Stimulated activated CD8-positive, alpha-beta memory T cell treated with anti-CD3 and anti-CD28 coated beads, Interleukin-15, amount 100 ng/mL, for 48 hours (primary cell): ENCODE data around the gene USP19.
A peak's percentile ranks its signal among the peaks of the same experiment; 100 is the strongest.

Experiments used
- DNase-seq, 2 donors: peaks; one replicate each; pipeline ENCODE4 v3.0.0-alpha.2; 2020; ENCODE audit warnings: low read depth in 2 of 2

Gene USP19

DNA sequence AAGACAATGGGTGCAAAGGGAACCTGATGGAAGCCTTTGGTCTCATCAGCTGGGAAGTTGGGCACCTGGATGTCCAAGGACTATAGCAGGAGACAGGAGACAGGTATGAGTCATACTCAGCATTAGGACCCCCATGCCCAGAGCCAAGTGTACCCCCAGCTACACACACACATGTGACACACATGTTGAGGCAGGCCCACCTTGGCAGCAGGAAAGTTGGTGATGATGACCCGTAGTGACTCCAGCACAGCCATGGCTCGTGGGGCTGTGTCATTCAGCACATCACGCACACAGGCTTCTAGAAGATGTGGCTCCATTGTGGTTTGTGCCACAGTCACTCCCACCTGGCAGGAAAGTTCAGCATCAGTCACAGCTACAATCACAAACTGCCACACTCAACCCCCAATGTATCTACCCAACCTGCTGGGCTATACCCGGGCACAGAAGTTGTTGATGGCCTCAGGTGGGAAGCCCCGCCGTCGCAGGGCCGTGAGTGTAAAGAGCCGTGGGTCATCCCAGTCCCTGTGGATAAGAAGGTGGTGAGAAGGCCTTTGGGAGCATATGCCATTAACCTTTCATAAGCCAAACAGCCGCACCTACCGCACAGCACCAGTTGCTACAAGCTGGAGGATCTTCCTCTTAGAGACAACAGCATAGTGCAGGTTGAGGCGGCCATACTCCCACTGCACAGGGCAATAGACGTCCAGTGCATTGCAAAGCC, 21.6 kb downstream of the USP19 start:
- no peak for DNase-seq

GRCh38 chr3:49098429-49098828, 22.2 kb downstream of the USP19 start:
- DNase-seq, result no peak

DNA sequence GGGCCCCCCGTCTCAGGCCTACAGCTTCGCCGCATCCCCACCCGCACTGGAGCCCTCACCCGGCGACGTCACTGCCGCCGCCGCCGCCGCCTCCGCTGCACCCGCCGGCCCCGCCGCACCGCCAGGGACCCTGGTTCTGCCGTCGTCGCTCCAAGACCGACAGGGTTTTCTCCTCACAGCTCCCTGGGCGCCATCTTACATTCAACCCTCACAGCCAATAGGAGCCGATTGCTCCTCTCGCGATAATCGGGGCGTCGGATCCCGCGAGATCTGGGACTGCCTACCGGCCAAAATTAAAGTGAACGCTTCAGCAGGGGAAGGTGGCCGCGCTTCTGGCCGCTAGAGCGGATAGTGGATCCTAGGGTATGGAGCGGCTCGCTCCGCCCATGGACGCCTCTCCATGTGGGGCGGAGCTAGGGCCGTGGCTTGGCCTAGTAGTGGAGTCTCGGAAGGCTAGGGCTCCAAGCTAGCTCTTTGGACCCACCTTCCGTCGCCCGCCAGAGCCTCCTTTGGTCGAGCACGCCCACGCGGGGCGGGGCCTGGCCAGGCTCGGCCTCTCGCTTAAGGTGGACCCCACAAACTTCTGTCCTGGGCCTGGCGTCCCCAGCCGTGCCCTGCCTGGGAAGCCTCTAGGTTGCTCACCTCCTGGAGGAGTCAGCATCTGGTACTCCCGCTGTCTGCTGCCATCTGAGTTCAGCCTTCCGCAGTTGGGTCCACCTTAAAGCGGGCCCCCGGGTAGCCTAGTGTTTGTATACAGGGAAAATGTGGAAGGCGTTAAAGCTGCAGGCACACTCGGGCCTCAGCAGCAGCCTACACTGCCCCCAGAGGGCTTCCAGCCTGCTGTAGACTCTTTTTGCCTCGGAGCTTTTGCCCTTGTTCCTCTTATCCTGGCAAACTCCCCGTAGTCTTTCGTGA, 26.5 kb downstream of the USP19 start, which contains the start of gene QRICH1:
Gene QRICH1 (minus strand): TSS at position 219 of the 915 bp plus-strand sequence. CDS start 17,054 bp downstream, outside the sequence.
- peak; percentile 87 to 91 for DNase-seq

DNA sequence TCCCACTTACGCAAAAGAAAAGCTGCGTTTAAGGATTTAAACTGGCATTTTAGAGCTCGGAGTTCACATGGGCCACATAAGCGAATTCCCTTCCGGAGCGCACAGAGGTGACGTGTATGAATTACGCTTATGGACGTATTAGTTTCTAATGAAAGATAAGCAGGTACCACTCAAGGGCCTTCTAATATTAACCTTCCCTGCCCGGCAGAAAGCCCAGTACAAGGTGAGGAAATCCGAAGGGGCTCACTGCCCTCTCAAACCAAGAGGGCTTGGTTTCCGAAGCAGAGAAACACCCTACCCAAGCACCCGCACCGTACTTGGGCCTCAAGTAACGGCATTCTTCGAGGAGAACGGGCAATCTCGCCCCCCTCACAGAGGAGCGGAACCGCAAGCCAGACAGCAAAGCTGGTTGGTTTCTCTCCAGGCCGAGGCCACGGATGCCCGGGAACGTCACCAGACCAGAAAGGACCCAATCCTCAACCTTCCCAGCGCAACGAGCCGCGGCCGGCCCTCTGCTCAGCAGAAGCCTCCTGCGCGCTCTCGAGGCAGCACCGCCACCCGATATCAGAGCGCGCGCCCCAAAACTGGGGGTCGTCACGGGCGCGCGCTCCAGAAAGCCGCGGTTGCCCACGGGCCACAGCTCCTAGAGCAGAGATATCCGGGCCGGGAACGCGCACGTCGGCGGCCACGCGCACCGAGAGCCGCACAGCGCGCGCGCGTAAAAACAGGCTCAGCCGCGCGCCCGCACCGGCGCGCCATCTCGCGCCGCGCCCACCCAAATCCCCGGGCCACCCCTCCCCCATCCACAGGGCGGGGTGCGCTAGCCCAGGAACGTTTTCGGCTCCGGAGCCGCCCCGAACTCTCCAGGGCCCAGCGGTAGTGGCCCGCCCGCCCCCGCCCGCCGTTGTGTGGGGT, 27.4 kb downstream of the USP19 start:
- DNase-seq, result peak; percentile 70 to 78

- DNase-seq, result no peak
These were observed 39.2 kb downstream of the USP19 start for GRCh38 chr3:49081429-49081828.

GRCh38 chr3:49079270-49079669, 41.4 kb downstream of the USP19 start:
- no peak for DNase-seq

DNA sequence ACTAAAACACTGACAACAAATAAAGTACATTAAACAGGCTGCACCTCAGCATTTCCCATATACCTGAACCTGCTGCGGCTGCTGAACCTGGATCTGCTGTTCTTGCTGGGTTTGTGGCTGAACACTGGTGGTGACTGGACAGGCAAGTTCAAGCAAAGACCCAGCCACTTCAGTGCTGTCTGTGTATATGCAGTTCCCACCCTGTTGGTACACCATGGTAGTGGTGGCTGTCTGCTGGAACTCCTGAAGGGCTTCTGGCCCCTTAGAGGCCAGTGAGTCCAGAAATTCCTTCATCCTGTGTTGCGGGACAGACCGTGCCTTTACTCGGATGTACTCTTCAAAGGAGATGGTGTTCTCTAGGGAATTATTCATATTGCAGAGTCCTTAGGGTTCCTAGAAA, 44.0 kb downstream of the USP19 start:
- no peak for DNase-seq

- no peak for DNase-seq
These were observed 44.5 kb downstream of the USP19 start for GRCh38 chr3:49076116-49076515.
